ENCODE results near the gene SFT2D1. TPM values are rescaled to one million over a fixed set of nuclear protein-coding genes. Genes with fewer than 3 reads are reported as not detected.
"Not testable (repeated sequence)": the region's sequence is repeated elsewhere in the genome, so short reads cannot be mapped to it uniquely, and the experiment has no call there.

SFT2D1 gene
- total RNA-seq, result 10 to 100 TPM in 3 of 4 donors, 1 to 10 TPM in 1; 6.1 to 35.8 (median 33.0) TPM

- peak in 2 of 4 experiments; percentile 10 to 14 for TF ChIP-seq CTCF (IDR thresholded peaks at IDR 0.05)
- peak; percentile 83 to 89 for TF ChIP-seq POLR2A (IDR thresholded peaks at IDR 0.05)
- DNase-seq, result peak; percentile 78 to 81
- intact Hi-C loops (cut with DNase I; ENCODE audit: low total_unique reads), result no loop called here
- peak within 1 kb of the TSS; percentile 80 to 85 for H3K27ac ChIP-seq
- peak within 1 kb of the TSS; percentile 97 to 99 for H3K4me3 ChIP-seq
- no peaks in the 10 kb centered on the region for H3K27me3 ChIP-seq
- H3K9me3 ChIP-seq, result no peaks in the 10 kb centered on the region
- no peaks in the 10 kb centered on the region for H3K36me3 ChIP-seq
- peaks cover 9 to 13% of the 10 kb centered on the region in 2 donors for H3K4me1 ChIP-seq
Measured at GRCh38 chr6:166342349-166343149, at the start of gene SFT2D1. Gene SFT2D1, minus strand, starts transcription at chr6:166342545. Its CDS starts 64 bp downstream, at chr6:166342481.

GRCh38 chr6:166389119-166389518 is 46.8 kb upstream of the SFT2D1 start:
- intact Hi-C loops (cut with DNase I; ENCODE audit: low total_unique reads), result no loop called here
- H3K36me3 ChIP-seq, result no peaks in the 10 kb centered on the region
- no peaks in the 10 kb centered on the region for H3K4me1 ChIP-seq
- TF ChIP-seq CTCF (IDR thresholded peaks at IDR 0.05) (no peak), POLR2A (IDR thresholded peaks at IDR 0.05) (no peak)
- no peaks in the 10 kb centered on the region for H3K9me3 ChIP-seq
- H3K4me3 ChIP-seq, result no peak overlapping the region
- DNase-seq, result no peak
- no peak overlapping the region for H3K27ac ChIP-seq
- H3K27me3 ChIP-seq, result no peaks in the 10 kb centered on the region

DNA sequence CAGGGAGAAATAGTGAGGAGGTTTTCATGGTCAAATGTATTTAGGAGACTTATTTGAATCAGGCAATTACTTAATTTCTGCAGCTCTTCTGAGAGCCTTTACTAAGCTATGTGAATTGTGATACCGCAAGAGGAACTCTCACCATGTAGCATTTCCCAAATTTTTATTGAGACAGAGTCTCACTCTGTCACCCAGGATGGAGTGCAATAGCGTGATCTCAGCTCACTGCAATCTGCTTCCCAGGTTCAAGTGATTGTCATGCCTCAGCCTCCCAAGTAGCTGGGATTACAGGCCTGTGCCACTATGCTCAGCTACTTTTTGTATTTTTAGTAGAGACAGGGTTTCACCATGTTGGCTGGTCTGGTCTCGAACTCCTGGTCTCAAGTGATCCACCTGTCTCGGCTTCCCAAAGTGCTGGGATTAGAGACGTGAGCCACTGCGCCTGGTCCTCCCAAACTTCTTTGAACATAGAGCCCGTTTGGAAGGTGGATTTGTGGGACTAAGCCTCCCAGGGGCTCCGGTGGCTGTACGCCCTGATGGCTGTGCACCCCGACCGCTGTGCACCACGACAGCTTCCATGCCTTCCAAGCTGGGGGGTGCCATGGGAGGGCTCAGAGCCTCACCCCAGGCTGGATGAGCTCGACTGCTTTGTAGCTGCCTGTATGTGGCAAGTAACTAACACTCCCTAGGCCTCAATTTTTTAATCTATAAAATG is 46.1 kb upstream of the SFT2D1 start:
- no peak for DNase-seq
- Histone ChIP-seq H3K4me1 (no peaks in the 10 kb centered on the region), H3K27ac (no peak overlapping the region), H3K27me3 (no peaks in the 10 kb centered on the region), H3K4me3 (no peak overlapping the region), H3K9me3 (no peaks in the 10 kb centered on the region), H3K36me3 (no peaks in the 10 kb centered on the region)
- intact Hi-C loops (cut with DNase I; ENCODE audit: low total_unique reads), result no loop called here
- TF ChIP-seq POLR2A (IDR thresholded peaks at IDR 0.05) (no peak), CTCF (IDR thresholded peaks at IDR 0.05) (no peak)

DNA sequence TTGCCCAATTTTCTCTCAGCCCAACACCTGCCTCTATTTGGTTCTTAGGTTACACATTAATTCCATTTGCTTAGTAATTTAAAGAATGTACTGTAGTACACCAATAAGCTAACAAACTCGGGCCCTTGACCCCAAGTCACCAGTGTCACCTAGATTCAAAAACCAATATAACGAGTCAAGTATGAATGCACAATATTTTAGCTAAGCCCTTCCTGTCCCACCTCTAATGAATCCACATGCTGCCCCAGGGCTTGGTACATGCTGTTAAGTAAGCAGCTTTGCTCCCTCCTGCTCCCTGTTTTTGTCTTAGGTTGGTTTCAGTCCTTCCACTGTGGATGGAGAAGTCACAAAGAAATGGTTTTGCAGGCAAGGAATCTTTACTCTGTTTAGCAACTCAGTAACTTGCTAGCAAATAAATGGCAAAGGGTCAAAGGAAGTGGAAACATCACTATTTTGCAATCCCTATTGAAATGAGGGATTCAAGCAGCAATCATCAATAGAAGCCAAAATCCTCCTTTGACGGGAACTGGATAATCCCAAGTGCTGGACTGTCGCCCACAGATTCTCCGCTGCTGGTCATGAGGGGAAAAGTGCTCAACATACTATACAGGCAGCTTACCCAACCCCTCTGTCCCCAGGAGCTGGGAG is 45.4 kb upstream of the SFT2D1 start:
- Histone ChIP-seq H3K36me3 (no peaks in the 10 kb centered on the region), H3K4me3 (no peak overlapping the region), H3K27ac (no peak overlapping the region), H3K27me3 (no peaks in the 10 kb centered on the region), H3K4me1 (no peaks in the 10 kb centered on the region), H3K9me3 (no peaks in the 10 kb centered on the region)
- intact Hi-C loops (cut with DNase I; ENCODE audit: low total_unique reads), result no loop called here
- DNase-seq, result no peak
- TF ChIP-seq POLR2A (IDR thresholded peaks at IDR 0.05), result no peak
- TF ChIP-seq CTCF (IDR thresholded peaks at IDR 0.05), result no peak

- H3K4me1 ChIP-seq; H3K27ac ChIP-seq; intact Hi-C loops (cut with DNase I; ENCODE audit: low total_unique reads); H3K4me3 ChIP-seq; DNase-seq; H3K27me3 ChIP-seq; H3K36me3 ChIP-seq; H3K9me3 ChIP-seq: not testable (repeated sequence)
Measured at GRCh38 chr6:166387098-166387497, 44.8 kb upstream of the SFT2D1 start.
